ENCODE data around the gene HRG. TPM values are rescaled to one million over a fixed set of nuclear protein-coding genes. Genes with fewer than 3 reads are reported as not detected.

The HRG gene
- total and polyA plus RNA-seq, 2 donors (not counting 3 experiments of a cell fraction or from before 2014, with no cell fraction given) = not detected

GRCh38 chr3:186630950-186631641, 34.7 kb upstream of the HRG start:
- Histone ChIP-seq H3K4me2 (ENCODE audit: insufficient read depth, low read length) (no peak overlapping the region), H3K9me1 (replicated peaks; ENCODE audit: control insufficient read depth, extremely low read depth, insufficient read depth, low read length) (no peaks in the 10 kb centered on the region), H3K27ac (ENCODE audit: insufficient read depth, low read depth, low read length) (no peak overlapping the region), H3K79me2 (ENCODE audit: control insufficient read depth, insufficient read depth, low read length) (no peaks in the 10 kb centered on the region), H3K36me3 (ENCODE audit: control insufficient read depth in 2 of 2, extremely low read depth in 1 of 2, insufficient read depth in 2 of 2, low read length in 2 of 2) (no peaks in the 10 kb centered on the region), H3K4me3 (replicated peaks in 1 of 3; ENCODE audit: insufficient read depth in 1 of 3, low read depth in 1 of 3, low read length in 3 of 3) (no peak overlapping the region), H4K20me1 (replicated peaks; ENCODE audit: control insufficient read depth, extremely low read depth, insufficient read depth, low read length) (no peaks in the 10 kb centered on the region), H3K9ac (replicated peaks; ENCODE audit: extremely low read depth, insufficient read depth, low read length) (no peak overlapping the region), H2AFZ (ENCODE audit: low read depth, low read length) (no peak overlapping the region), H3K4me1 (ENCODE audit: control insufficient read depth, extremely low read depth, insufficient read depth, low read length) (no peaks in the 10 kb centered on the region), H3K27me3 (ENCODE audit: control insufficient read depth in 2 of 2, insufficient read depth in 2 of 2, low read length in 2 of 2) (no peaks in the 10 kb centered on the region), H3K9me3 (replicated peaks; ENCODE audit: control insufficient read depth, insufficient read depth, low read length) (no peaks in the 10 kb centered on the region)
- TF ChIP-seq JUN (IDR thresholded peaks at IDR 0.05; ENCODE audit: borderline replicate concordance, insufficient read depth, insufficient read length, low read depth) (no peak), EZH2 (IDR thresholded peaks at IDR 0.05; ENCODE audit: borderline replicate concordance, low read depth, low read length, severe bottlenecking) (no peak), FOS (IDR thresholded peaks at IDR 0.05; ENCODE audit: borderline replicate concordance, insufficient read depth, low read length) (no peak), GATA2 (IDR thresholded peaks at IDR 0.05; ENCODE audit: insufficient read depth, insufficient read length, low read depth, low read length) (no peak), MYC (IDR thresholded peaks at IDR 0.05; ENCODE audit: low read depth, low read length) (no peak), CTCF (IDR thresholded peaks at IDR 0.05; ENCODE audit: extremely low read depth in 1 of 2, insufficient read depth in 1 of 2, low read depth in 1 of 2, low read length in 2 of 2) (no peak), POLR2A (IDR thresholded peaks at IDR 0.05; ENCODE audit: low read depth, low read length) (no peak), MAX (IDR thresholded peaks at IDR 0.05; ENCODE audit: insufficient read depth, insufficient read length) (no peak), POLR2AphosphoS5 (IDR thresholded peaks at IDR 0.05; ENCODE audit: insufficient read depth, low read depth, low read length) (no peak)
- dilution Hi-C loops (cut with MboI; ENCODE audit: extremely low pct_ligation_motif_present, low sequenced_read_pairs) = no loop called here
- POLR2A ChIA-PET = no interaction called here
- FAIRE-seq (no peak), DNase-seq (ENCODE audit: low read depth, low spot score) (no peak)
- no TSS peak for BruUV-seq (replicated peaks)
- CTCF ChIA-PET = interaction anchor here (1.2 to 2.3 kb wide), 2 partner anchors 10 to 16 kb away, joined by 5 to 6 read pairs; no protein-coding TSS in a partner anchor
- intact Hi-C loops (cut with micrococcal nuclease) = no loop called here

All from endothelial cell of umbilical vein (primary cell).